Measurements from ENCODE around the gene LRTM2.

The LRTM2 gene

DNA sequence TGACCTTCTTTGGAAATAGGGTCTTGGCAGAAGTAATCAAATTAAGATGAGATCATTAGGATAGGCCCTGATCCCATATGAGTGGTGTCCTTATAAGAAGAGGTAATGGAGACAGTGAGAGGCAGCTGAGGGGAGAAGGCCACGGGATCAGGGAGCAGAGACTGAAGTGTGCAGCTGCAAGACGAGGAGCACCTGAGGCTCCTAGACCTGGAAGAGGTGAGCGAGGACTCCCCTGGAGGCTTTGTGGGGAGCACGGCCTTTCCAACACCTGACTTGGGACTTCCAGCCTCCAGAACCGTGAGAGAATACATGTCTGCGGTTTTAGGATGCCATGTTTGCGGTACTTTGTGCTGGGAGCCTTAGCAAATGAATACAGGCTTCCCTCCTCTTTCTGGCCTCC lies 37.5 kb downstream of the LRTM2 start:
- Histone ChIP-seq H3K27ac (no peak overlapping the region), H3K4me3 (IDR thresholded peaks at IDR 0.05; ENCODE audit: insufficient read depth, low read depth, low read length) (no peak overlapping the region), H3K9ac (no peak overlapping the region), H4K20me1 (ENCODE audit: insufficient read depth) (no peaks in the 10 kb centered on the region), H2AFZ (ENCODE audit: low read depth) (no peak overlapping the region), H3K36me3 (ENCODE audit: insufficient read depth) (no peaks in the 10 kb centered on the region), H3K27me3 (ENCODE audit: insufficient read depth, low read depth) (no peaks in the 10 kb centered on the region), H3K4me1 (ENCODE audit: low read depth, poor library complexity, severe bottlenecking) (no peaks in the 10 kb centered on the region), H3K79me2 (ENCODE audit: insufficient read depth, low read depth) (no peaks in the 10 kb centered on the region), H3K4me2 (no peak overlapping the region)
- TF ChIP-seq, protein P1, sequence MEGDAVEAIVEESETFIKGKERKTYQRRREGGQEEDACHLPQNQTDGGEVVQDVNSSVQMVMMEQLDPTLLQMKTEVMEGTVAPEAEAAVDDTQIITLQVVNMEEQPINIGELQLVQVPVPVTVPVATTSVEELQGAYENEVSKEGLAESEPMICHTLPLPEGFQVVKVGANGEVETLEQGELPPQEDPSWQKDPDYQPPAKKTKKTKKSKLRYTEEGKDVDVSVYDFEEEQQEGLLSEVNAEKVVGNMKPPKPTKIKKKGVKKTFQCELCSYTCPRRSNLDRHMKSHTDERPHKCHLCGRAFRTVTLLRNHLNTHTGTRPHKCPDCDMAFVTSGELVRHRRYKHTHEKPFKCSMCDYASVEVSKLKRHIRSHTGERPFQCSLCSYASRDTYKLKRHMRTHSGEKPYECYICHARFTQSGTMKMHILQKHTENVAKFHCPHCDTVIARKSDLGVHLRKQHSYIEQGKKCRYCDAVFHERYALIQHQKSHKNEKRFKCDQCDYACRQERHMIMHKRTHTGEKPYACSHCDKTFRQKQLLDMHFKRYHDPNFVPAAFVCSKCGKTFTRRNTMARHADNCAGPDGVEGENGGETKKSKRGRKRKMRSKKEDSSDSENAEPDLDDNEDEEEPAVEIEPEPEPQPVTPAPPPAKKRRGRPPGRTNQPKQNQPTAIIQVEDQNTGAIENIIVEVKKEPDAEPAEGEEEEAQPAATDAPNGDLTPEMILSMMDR (conservative IDR thresholded peaks at IDR 0.05; ENCODE audit: low read depth, low read length): no peak

DNA sequence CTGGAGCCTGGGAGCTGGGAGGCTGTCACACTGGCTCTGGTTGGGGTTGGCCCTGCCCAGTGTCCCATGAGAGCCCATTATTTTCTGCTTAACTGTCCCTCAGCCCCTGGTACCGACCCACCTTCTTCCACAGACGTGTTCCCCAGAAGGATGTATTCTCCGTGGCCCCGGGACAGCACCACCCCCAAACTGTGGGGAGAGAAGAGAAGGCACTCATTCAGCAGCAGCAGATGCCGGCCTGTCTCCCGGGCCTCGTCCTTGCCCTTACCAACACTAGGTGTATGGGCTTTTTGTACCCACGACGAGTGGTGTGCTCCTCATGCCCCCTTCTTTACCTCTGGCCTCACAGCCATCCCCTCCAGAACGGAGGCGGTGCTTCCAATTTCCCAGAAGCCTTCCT lies 38.1 kb downstream of the LRTM2 start:
- no peak overlapping the region for H3K4me2 ChIP-seq
- H3K27ac ChIP-seq: no peak overlapping the region
- no peak overlapping the region for H3K9ac ChIP-seq
- no peaks in the 10 kb centered on the region for H3K4me1 ChIP-seq (ENCODE audit: low read depth, poor library complexity, severe bottlenecking)
- H4K20me1 ChIP-seq (ENCODE audit: insufficient read depth): no peaks in the 10 kb centered on the region
- no peak overlapping the region for H2AFZ ChIP-seq (ENCODE audit: low read depth)
- no peaks in the 10 kb centered on the region for H3K79me2 ChIP-seq (ENCODE audit: insufficient read depth, low read depth)
- H3K27me3 ChIP-seq (ENCODE audit: insufficient read depth, low read depth): no peaks in the 10 kb centered on the region
- no peaks in the 10 kb centered on the region for H3K36me3 ChIP-seq (ENCODE audit: insufficient read depth)
- no peak overlapping the region for H3K4me3 ChIP-seq (IDR thresholded peaks at IDR 0.05; ENCODE audit: insufficient read depth, low read depth, low read length)
- TF ChIP-seq, protein P1 (conservative IDR thresholded peaks at IDR 0.05; ENCODE audit: low read depth, low read length): no peak

DNA sequence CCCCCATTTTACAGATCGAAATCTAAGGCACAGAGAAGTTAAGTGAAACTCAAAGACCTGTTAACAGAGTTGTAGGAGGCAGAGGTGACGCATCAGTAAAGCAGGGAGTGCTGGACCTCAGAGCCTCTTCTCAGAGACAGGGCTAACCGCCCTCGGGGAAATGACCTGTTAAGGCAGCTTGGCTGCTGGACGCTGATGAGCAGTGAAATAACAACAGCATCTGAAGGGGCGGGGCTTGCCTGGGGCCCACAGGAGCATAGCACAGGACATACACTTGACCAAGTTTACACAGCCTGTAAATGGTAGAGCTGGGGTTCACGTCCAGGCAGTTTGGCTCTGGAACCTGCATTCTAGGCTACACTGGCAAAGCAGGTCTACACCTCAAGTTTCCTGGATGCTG lies 39.3 kb downstream of the LRTM2 start:
- Histone ChIP-seq H3K79me2 (ENCODE audit: insufficient read depth, low read depth) (no peaks in the 10 kb centered on the region), H4K20me1 (ENCODE audit: insufficient read depth) (no peaks in the 10 kb centered on the region), H3K36me3 (ENCODE audit: insufficient read depth) (no peaks in the 10 kb centered on the region), H3K9ac (no peak overlapping the region), H3K4me3 (IDR thresholded peaks at IDR 0.05; ENCODE audit: insufficient read depth, low read depth, low read length) (no peak overlapping the region), H3K4me2 (no peak overlapping the region), H2AFZ (ENCODE audit: low read depth) (no peak overlapping the region), H3K27ac (no peak overlapping the region), H3K27me3 (ENCODE audit: insufficient read depth, low read depth) (no peaks in the 10 kb centered on the region), H3K4me1 (ENCODE audit: low read depth, poor library complexity, severe bottlenecking) (no peaks in the 10 kb centered on the region)
- TF ChIP-seq, protein P1 (conservative IDR thresholded peaks at IDR 0.05; ENCODE audit: low read depth, low read length): no peak

DNA sequence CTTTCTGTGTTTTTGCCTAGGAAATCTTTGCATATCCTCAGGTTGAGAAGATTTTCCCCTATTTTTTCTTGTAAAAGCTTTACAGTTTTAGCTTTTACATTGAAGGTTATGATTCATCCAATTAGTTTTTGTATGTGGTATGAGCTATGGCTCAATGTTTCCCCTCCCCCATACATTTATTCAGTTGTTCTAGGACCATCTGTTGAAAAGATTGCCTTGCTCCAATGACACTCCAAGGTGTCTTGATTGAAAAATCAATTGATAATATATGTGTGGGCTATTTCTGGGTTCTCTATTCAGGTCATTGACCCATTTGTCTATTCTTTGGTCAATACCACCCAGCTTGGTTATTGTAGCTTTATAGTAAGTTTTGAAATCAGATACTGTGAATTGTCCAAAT lies 42.6 kb downstream of the LRTM2 start:
- TF ChIP-seq, protein P1 (conservative IDR thresholded peaks at IDR 0.05; ENCODE audit: low read depth, low read length): no peak
- H3K27ac ChIP-seq: no peak overlapping the region
- H3K36me3 ChIP-seq (ENCODE audit: insufficient read depth): no peaks in the 10 kb centered on the region
- H3K79me2 ChIP-seq (ENCODE audit: insufficient read depth, low read depth): no peaks in the 10 kb centered on the region
- H3K4me1 ChIP-seq (ENCODE audit: low read depth, poor library complexity, severe bottlenecking): no peaks in the 10 kb centered on the region
- H4K20me1 ChIP-seq (ENCODE audit: insufficient read depth): no peaks in the 10 kb centered on the region
- no peak overlapping the region for H3K4me2 ChIP-seq
- H3K9ac ChIP-seq: no peak overlapping the region
- no peak overlapping the region for H2AFZ ChIP-seq (ENCODE audit: low read depth)
- no peaks in the 10 kb centered on the region for H3K27me3 ChIP-seq (ENCODE audit: insufficient read depth, low read depth)
- no peak overlapping the region for H3K4me3 ChIP-seq (IDR thresholded peaks at IDR 0.05; ENCODE audit: insufficient read depth, low read depth, low read length)

DNA sequence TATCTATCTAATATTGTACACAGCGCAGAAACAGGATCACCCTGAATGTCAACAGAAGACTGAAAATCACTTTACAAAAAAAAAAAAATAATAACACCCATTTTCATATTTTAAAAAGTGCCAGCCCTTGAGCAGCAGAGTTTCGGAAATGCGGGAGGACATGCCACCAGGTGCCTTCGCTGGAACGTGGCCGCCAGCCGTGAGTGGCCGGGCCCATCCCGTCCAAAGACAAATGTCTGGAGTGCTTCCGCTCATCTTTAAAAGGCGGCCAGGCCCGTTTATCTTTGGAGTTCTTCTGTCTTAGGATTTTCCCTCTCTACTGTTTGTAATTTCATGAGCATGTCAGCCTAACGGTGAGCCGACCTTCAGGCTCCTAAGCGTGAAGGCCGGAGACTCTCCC lies 43.5 kb downstream of the LRTM2 start:
- no peaks in the 10 kb centered on the region for H4K20me1 ChIP-seq (ENCODE audit: insufficient read depth)
- no peaks in the 10 kb centered on the region for H3K79me2 ChIP-seq (ENCODE audit: insufficient read depth, low read depth)
- no peaks in the 10 kb centered on the region for H3K27me3 ChIP-seq (ENCODE audit: insufficient read depth, low read depth)
- H3K4me1 ChIP-seq (ENCODE audit: low read depth, poor library complexity, severe bottlenecking): no peaks in the 10 kb centered on the region
- H3K27ac ChIP-seq: no peak overlapping the region
- no peak overlapping the region for H2AFZ ChIP-seq (ENCODE audit: low read depth)
- H3K9ac ChIP-seq: no peak overlapping the region
- TF ChIP-seq, protein P1 (conservative IDR thresholded peaks at IDR 0.05; ENCODE audit: low read depth, low read length): no peak
- no peak overlapping the region for H3K4me2 ChIP-seq
- no peak overlapping the region for H3K4me3 ChIP-seq (IDR thresholded peaks at IDR 0.05; ENCODE audit: insufficient read depth, low read depth, low read length)
- no peaks in the 10 kb centered on the region for H3K36me3 ChIP-seq (ENCODE audit: insufficient read depth)
